NCI-H1436 (cell line): ENCODE results near the gene ADGRL3.

ENCODE experiments used
- DNase-seq: peaks from one replicate; lab custom pipeline; 2025; lab: John Stamatoyannopoulos, UW

The ADGRL3 gene

GRCh38 chr4:61427099-61427817, 227.1 kb downstream of the ADGRL3 start:
- DNase-seq: no peak

- no peak for DNase-seq
Measured at GRCh38 chr4:61427818-61428495, 227.8 kb downstream of the ADGRL3 start.

- DNase-seq: no peak
Measured at GRCh38 chr4:61428950-61429349, 228.8 kb downstream of the ADGRL3 start.

GRCh38 chr4:61431131-61431530, 231.0 kb downstream of the ADGRL3 start:
- DNase-seq: no peak

- no peak for DNase-seq
Measured at GRCh38 chr4:61437923-61438322, 237.8 kb downstream of the ADGRL3 start.

- no peak for DNase-seq
Measured at GRCh38 chr4:61440321-61440720, 240.2 kb downstream of the ADGRL3 start.

- no peak for DNase-seq
Measured at GRCh38 chr4:61442936-61443335, 242.8 kb downstream of the ADGRL3 start.

- DNase-seq: no peak
Measured at GRCh38 chr4:61443813-61444510, 243.8 kb downstream of the ADGRL3 start.

GRCh38 chr4:61445374-61446063, 245.4 kb downstream of the ADGRL3 start:
- DNase-seq: peak; percentile 73

- DNase-seq: no peak
Measured at GRCh38 chr4:61446941-61447340, 246.8 kb downstream of the ADGRL3 start.

- no peak for DNase-seq
Measured at GRCh38 chr4:61447918-61448317, 247.8 kb downstream of the ADGRL3 start.

GRCh38 chr4:61451935-61452334, 251.8 kb downstream of the ADGRL3 start:
- DNase-seq: no peak

- DNase-seq: no peak
Measured at GRCh38 chr4:61461956-61462355, 261.8 kb downstream of the ADGRL3 start.

- DNase-seq: no peak
Measured at GRCh38 chr4:61462451-61463326, 262.6 kb downstream of the ADGRL3 start.

GRCh38 chr4:61468024-61468720, 268.0 kb downstream of the ADGRL3 start:
- no peak for DNase-seq

GRCh38 chr4:61473306-61473705, 273.2 kb downstream of the ADGRL3 start:
- DNase-seq: no peak

GRCh38 chr4:61478340-61478739, 278.2 kb downstream of the ADGRL3 start:
- DNase-seq: no peak

- no peak for DNase-seq
Measured at GRCh38 chr4:61485056-61485455, 284.9 kb downstream of the ADGRL3 start.

GRCh38 chr4:61489927-61490326, 289.8 kb downstream of the ADGRL3 start:
- DNase-seq: no peak

- no peak for DNase-seq
Measured at GRCh38 chr4:61493041-61493440, 292.9 kb downstream of the ADGRL3 start.

- no peak for DNase-seq
Measured at GRCh38 chr4:61493470-61493869, 293.3 kb downstream of the ADGRL3 start.
